ENCODE data around the gene MBOAT2. TPM values are rescaled to one million over a fixed set of nuclear protein-coding genes. Genes with fewer than 3 reads are reported as not detected.

MBOAT2 gene
- total RNA-seq, 4 donors from 2014 or later, result 12.5 to 33.0 (median 20.7) TPM

GRCh38 chr2:8858264-8858663 is 145.2 kb downstream of the MBOAT2 start:
- H3K4me1 ChIP-seq, result no peaks in the 10 kb centered on the region
- no peaks in the 10 kb centered on the region for H3K36me3 ChIP-seq
- no peaks in the 10 kb centered on the region for H3K27me3 ChIP-seq
- no peak for TF ChIP-seq CTCF (IDR thresholded peaks at IDR 0.05)
- TF ChIP-seq POLR2A (IDR thresholded peaks at IDR 0.05), result no peak
- H3K9me3 ChIP-seq, result no peaks in the 10 kb centered on the region
- no peak overlapping the region for H3K4me3 ChIP-seq
- DNase-seq, result no peak
- H3K27ac ChIP-seq, result no peak overlapping the region

DNA sequence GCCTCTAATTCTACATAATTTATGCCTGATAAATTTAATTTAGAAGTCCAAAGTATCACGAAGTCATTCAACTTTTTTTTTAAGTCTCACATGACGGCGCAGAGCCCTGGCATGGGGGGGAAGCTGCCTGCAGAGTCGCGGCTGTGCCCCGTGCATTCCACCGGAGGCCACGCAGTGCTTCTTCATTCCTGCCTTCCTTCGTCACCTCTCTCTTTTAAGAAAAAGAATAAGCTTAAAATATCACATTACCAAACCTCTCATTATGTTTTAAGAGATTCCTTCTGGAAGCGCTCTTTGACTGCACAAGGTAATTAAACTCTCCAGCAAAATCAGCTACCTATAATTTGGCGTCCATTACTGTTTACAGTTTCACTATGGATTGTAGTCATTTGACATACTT is 145.8 kb downstream of the MBOAT2 start:
- TF ChIP-seq POLR2A (IDR thresholded peaks at IDR 0.05) (no peak), CTCF (IDR thresholded peaks at IDR 0.05) (no peak)
- Histone ChIP-seq H3K9me3 (no peaks in the 10 kb centered on the region), H3K4me1 (no peaks in the 10 kb centered on the region), H3K27me3 (no peaks in the 10 kb centered on the region), H3K36me3 (no peaks in the 10 kb centered on the region), H3K4me3 (no peak overlapping the region), H3K27ac (no peak overlapping the region)
- no peak for DNase-seq

GRCh38 chr2:8856176-8856575 is 147.3 kb downstream of the MBOAT2 start:
- Histone ChIP-seq H3K27ac (no peak overlapping the region), H3K36me3 (no peaks in the 10 kb centered on the region), H3K27me3 (no peaks in the 10 kb centered on the region), H3K4me3 (no peak overlapping the region), H3K4me1 (no peaks in the 10 kb centered on the region), H3K9me3 (no peaks in the 10 kb centered on the region)
- no peak for DNase-seq
- TF ChIP-seq CTCF (IDR thresholded peaks at IDR 0.05) (no peak), POLR2A (IDR thresholded peaks at IDR 0.05) (no peak)

DNA sequence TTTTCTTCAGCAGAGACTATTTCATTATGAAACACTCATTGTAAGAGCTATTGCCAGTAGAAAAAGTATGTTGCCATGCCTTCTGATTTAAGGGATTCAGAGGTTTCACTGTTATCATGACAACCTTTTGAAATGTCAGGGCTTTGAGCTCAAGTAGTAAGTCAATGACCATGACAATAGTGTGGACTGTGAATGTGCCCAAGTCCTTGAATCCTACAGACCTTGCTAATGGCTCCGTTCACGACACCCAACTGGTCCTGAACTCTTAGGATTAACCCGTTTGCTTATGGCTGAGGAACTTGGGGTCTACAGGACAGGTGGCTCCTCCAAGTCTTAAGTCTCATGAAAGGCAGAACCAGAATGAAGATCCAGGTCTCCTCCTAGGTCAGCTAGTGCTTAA is 148.5 kb downstream of the MBOAT2 start:
- H3K27ac ChIP-seq, result no peak overlapping the region
- H3K9me3 ChIP-seq, result no peaks in the 10 kb centered on the region
- H3K36me3 ChIP-seq, result no peaks in the 10 kb centered on the region
- H3K27me3 ChIP-seq, result no peaks in the 10 kb centered on the region
- no peak for TF ChIP-seq POLR2A (IDR thresholded peaks at IDR 0.05)
- TF ChIP-seq CTCF (IDR thresholded peaks at IDR 0.05), result no peak
- H3K4me1 ChIP-seq, result no peaks in the 10 kb centered on the region
- no peak overlapping the region for H3K4me3 ChIP-seq
- no peak for DNase-seq

GRCh38 chr2:8853426-8853825 is 150.1 kb downstream of the MBOAT2 start:
- Histone ChIP-seq H3K27ac (no peak overlapping the region), H3K9me3 (no peaks in the 10 kb centered on the region), H3K4me3 (no peak overlapping the region), H3K27me3 (no peaks in the 10 kb centered on the region), H3K4me1 (no peaks in the 10 kb centered on the region), H3K36me3 (no peaks in the 10 kb centered on the region)
- DNase-seq, result no peak
- TF ChIP-seq POLR2A (IDR thresholded peaks at IDR 0.05) (no peak), CTCF (IDR thresholded peaks at IDR 0.05) (no peak)
